Articular chondrocyte of knee joint (primary cell): ENCODE data around the gene DEFB121. TPM values are rescaled to one million over a fixed set of nuclear protein-coding genes. Genes with fewer than 3 reads are reported as not detected.

ENCODE experiments used
- small RNA-seq: library from RNA; depleted of rRNA; stranded (forward); fragments of <200 nt; gene quantifications from one replicate; pipeline ENCODE3, GENCODE V24; 2012
- total RNA-seq: library from RNA; depleted of rRNA; stranded (reverse); fragments of >200 nt; gene quantifications from 2 replicates; pipeline ENCODE4 v1.2.3, GENCODE V29; 2012

The DEFB121 gene, protein sequence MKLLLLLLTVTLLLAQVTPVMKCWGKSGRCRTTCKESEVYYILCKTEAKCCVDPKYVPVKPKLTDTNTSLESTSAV
- not detected in 2 replicates for total RNA-seq

DNA sequence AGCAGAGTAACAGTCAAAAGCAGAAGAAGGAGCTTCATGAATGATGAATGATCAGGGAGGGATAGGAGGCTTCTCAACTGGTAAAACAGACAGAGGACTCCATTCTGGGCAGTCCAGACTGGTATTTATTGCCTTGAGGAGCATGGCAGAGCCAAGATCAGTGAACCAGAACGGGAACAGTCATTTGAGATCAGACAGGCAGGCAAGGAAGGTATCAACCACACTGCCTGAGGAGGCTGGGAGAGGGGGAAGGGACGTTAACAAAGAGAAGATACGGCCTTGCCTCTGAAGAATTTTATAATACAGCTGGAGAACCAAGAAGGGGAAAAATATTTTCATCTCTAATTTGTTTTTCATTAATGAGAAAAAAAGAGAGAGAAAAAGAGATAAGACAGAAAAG lies at the start of gene DEFB121:
Gene DEFB121, minus strand, starts transcription at position 101 of the 400 bp plus-strand sequence. Its CDS starts 63 bp downstream, at position 38.

DNA sequence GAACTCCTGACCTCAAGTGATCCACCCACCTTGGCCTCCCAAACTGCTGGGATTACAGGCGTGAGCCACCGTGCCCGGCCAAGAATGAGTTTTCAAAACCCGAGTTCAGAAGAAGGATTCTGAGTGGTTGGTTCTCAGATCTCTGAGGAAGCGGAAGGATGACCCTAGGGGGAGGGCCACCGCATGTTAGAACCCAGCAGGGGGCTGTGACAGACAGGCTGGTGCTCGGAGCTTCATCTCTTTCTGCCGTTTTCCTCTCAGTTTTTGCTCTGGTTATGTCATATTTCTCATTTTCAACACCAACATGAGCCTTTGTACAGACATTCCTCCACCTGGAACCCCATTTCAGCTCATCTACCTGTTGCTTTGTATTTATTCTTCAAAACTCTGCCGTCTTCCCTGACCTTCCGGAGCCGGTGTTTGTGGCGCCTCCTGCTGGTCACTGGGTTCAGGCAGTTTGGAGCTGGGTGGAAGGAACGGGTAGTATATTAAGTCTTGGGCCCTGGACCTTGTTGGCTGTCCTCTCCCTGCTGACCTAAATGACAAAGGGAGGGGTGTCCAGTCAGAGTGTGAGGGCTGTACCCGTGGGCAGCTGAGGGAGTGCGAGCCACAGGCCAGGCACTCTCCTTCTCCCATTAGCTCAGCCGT lies 34.1 kb upstream of the DEFB121 start, which contains the start of gene DEFB123:
Gene DEFB123, plus strand, starts transcription at position 621 of the 648 bp plus-strand sequence. CDS start 67 bp downstream, outside the sequence.

DNA sequence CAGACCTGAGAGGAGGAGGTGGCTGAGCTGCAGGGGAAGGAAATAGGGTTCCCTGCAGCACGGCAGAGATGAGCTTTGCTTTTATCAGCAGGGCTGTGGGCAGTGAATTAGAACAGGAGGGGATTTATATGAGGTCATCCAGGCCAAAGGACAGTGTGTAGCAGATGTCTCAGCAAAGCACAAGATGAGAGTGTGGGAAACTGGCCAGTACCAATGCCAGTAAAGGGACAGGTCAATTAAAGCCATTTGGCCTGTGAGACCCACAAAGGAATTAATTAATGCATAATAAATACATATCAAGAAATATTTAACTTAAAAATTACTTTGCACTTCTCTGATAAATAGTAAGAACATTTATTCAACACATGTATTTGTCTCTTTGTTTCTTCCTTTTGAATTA lies 15.5 kb downstream of the DEFB121 start, which contains the start of gene DEFB119:
Gene DEFB119, minus strand, starts transcription at position 101 of the 400 bp plus-strand sequence. CDS start 107 bp downstream, outside the sequence.

DNA sequence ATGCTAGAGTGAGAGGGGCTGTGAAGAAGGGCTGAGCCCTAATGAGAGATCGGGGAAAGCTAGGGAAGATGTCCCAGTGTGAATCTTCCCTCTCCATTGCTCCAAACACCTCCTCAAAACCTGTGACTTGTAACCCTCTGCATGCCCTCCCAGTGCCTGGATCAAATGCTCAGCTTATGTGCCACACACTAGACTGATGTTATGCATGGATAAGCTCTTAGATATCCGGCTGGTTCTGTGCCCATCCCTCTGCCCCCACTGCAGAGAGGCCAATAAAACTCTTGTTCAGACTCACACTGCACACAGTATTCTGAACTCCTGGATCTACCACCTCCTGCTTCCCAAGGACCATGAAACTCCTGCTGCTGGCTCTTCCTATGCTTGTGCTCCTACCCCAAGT lies 37.7 kb downstream of the DEFB121 start, which contains the start of gene DEFB118:
Gene DEFB118, plus strand, starts transcription at position 301 of the 400 bp plus-strand sequence. Its CDS starts 50 bp downstream, at position 351.

Small RNA genes within 50 kb of the gene (small RNA-seq; reads per million reads assigned to genes)
- gene DEFB117 (not detected), gene RF00561 (not detected), gene RNA5SP480 (not detected)

Other genes starting within 250 kb of the DEFB121 start
- gene DEFB115, start 148.6 kb downstream of the DEFB121 start, total RNA-seq: not detected in 2 replicates
- not detected in 2 replicates for gene DEFB116, start 97.6 kb downstream of the DEFB121 start, total RNA-seq
- not detected in 2 replicates for gene DEFB118, start 37.6 kb downstream of the DEFB121 start, total RNA-seq
- gene DEFB119, start 15.6 kb downstream of the DEFB121 start, total RNA-seq: not detected in 2 replicates
- gene DEFB123, start 34.4 kb upstream of the DEFB121 start, total RNA-seq: not detected in 2 replicates
- not detected in 2 replicates for gene DEFB124, start 68.9 kb upstream of the DEFB121 start, total RNA-seq
- 0.76 and 0.78 TPM in 2 replicates for gene REM1, start 69.1 kb upstream of the DEFB121 start, total RNA-seq
- gene HM13, start 108.2 kb upstream of the DEFB121 start, total RNA-seq: 110 and 124 TPM in 2 replicates
- 154 and 364 TPM in 2 replicates for gene ID1, start 199.1 kb upstream of the DEFB121 start, total RNA-seq
- not detected in 2 replicates for gene COX4I2, start 231.7 kb upstream of the DEFB121 start, total RNA-seq